Ammon's horn (tissue), 1 donor: ENCODE measurements around the gene DCP1A.
"Not testable (repeated sequence)": the region's sequence is repeated elsewhere in the genome, so short reads cannot be mapped to it uniquely, and the experiment has no call there.

ENCODE experiments used
- DNase-seq: peaks from one replicate; pipeline ENCODE4 v3.0.0-alpha.2; 2016; ENCODE audit warnings: low spot score

DCP1A gene

GRCh38 chr3:53347261-53348064 lies at the start of gene DCP1A:
TSS of gene DCP1A (minus strand) at chr3:53347543. CDS start at chr3:53347517, 26 bp downstream.
- DNase-seq: peak; percentile 97

DNA sequence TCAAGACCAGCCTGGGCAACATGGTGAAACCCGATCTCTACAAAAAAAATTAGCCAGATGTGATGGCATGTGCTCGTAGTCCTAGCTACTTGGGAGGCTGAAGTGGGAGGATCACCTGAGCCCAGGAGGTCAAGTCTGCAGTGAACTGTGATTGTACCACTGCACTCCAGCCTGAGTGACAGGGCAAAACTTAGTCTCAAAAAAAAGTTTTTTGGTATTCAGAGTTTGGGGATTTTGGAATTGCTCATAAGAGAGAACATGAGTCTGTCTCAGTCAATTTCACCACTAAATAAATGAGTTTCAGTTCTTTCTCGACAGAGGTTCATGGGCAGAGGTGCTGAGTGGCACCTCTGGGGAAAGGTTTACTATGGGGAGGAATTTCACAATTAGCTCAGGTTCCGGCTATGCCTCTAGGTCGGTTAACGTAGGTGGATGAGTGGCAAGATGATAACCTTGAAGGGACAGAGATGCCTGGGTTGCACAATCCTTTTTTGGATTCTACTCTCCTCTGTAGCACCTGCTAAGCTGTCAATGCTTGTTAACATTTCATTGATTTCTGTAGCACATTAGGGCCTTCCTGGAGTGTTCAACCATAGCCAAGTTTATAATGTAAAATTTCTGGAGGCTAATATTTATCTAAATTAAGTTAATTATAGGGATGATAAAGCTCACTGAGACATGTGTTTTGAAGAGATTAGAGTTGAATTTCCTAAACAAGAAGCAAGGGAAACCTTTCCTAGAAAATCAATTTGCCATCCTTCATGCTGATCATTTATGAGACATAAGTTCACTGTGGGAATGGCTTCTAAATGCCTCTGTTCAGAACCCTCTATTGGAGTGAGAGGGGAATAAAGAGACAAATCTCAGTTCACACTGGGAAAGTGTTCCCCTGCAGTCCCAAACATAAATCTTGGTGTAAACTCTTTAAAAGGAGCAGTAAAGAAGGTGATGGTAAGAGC lies 37.4 kb upstream of the DCP1A start:
- no peak for DNase-seq

DNA sequence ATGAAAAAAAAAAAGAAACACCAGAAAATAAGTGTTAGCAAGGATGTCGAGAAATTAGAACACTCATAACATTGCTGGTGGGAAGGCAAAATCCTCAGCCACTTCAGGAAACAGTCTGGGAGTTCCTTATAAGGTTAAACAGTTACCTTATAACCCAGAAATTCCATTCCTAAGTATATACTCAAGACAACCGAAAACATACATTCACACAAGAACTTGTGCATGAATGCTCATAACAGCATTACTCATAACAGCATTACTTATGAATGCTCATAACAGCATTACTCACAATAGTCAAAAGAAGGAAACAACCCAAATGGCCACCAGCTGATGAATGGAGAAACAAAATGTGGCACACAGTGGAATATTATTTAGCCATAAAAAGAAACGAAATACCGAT lies 34.8 kb upstream of the DCP1A start:
- DNase-seq: no peak

GRCh38 chr3:53380306-53380705 lies 33.0 kb upstream of the DCP1A start:
- DNase-seq: no peak

DNA sequence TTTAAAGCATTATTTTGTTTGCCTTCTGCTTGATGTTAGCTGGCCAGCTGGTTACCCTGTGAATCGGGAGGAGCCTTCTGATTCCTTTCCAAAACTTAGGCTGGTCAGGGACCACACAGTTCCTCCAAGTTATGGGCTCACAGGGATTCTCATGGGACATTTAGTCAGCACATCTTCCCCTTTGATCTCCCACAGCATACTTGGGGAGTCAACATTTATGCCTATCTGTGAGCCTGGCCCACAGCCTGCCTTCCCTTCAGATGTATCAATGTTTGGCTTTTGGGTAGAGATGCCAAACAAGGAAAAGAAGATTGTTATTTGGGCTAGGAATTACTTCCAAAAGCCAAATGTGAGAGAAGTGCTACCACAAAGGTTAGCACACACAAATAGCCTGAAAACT lies 32.6 kb upstream of the DCP1A start:
- no peak for DNase-seq

- DNase-seq: no peak
Measured at GRCh38 chr3:53377794-53378193, 30.5 kb upstream of the DCP1A start.

GRCh38 chr3:53376679-53377078 lies 29.3 kb upstream of the DCP1A start:
- no peak for DNase-seq

DNA sequence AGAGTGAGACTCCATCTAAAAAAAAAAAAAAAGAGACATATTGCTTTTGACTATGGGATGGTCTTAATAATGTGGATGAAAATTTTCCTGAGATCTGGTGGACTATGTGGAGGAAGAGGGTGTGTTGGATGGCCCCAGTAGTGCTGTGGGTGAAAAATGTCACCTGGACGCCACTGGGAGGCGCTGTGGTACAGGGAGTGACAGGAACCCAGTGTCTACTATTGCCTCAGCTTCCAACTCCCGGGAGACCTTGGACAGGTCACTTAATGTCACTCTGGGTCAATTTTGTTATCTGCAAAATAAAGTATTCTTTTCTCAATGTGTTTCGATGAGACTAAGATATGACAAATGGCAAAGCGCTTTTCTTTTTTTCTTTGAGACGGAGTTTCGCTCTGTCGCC lies 27.7 kb upstream of the DCP1A start:
- peak; percentile 85 for DNase-seq

DNA sequence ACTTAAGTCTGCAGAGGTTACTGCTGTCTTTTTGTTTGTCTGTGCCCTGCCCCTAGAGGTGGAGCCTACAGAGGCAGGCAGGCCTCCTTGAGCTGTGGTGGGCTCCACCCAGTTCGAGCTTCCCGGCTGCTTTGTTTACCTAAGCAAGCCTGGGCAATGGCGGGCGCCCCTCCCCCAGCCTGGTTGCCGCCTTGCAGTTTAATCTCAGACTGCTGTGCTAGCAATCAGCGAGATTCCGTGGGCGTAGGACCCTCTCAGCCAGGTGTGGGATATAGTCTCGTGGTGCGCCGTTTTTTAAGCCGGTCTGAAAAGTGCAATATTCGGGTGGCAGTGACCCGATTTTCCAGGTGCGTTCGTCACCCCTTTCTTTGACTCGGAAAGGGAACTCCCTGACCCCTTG lies 23.4 kb upstream of the DCP1A start:
- not testable (repeated sequence) for DNase-seq

GRCh38 chr3:53361852-53362251 lies 14.5 kb upstream of the DCP1A start:
- DNase-seq: no peak

DNA sequence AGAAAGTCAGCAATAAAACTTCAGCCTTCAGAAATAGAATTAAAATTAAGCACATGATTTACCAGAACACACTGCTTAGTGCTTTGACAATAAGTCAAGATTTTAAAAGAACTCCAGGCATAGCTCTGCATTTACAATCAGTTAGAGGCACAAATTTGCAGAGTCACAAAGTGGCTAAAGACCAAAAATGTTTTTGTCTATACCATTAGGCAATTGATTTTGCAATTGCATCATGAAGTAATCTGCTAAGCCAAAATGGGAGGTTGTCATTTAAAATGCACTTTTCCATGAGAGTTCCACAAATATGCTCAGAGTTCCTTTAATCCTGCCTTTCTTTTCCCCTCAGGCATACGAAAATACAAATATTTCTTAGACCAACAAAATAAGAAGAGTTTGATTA lies 10.1 kb upstream of the DCP1A start:
- no peak for DNase-seq

DNA sequence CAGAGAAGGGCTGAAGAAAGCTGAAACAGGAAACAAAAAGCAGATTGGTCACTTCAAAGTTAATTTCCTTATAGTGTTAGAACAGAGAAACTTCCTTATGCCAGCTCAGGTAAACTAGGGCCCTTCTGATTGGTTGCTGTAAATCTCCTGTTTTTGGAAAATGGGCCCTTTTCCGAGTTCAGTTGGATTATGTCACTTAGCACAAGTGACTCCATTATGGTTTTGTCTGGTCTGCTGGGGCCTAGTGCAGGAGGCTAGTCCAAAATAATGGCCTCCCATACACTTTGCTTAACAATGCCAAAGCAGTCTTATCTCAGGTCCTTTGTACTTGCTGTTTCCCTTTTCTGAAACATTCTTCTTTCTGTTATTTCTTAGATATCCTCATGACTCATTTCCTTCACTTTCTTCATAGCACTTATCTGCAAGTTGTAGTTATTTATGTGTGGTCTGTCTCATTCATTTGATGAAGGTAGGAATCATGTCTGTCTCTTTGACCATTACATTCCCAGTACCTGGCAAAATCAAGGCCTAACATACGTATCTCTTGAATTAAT lies 7.7 kb upstream of the DCP1A start:
- DNase-seq: no peak

DNA sequence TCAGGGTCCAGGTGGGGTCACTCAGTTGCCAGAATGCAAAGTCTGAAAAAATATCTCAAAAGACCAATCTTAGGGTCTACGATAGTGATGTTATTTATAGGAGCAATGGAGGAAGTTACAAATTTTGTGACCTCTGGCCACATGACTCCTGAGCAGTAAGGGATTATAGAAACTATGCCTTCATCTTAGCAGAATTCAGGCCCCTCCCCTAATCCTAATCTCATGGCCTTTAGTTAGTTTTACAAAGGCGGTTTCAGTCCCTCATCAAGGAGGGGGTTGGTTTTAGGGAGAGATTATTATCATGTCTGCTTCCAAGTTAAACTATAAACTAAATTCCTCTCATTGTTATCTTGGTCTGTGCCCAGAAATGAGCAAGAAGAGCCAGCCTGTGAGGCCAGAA lies 5.9 kb upstream of the DCP1A start:
- no peak for DNase-seq

DNA sequence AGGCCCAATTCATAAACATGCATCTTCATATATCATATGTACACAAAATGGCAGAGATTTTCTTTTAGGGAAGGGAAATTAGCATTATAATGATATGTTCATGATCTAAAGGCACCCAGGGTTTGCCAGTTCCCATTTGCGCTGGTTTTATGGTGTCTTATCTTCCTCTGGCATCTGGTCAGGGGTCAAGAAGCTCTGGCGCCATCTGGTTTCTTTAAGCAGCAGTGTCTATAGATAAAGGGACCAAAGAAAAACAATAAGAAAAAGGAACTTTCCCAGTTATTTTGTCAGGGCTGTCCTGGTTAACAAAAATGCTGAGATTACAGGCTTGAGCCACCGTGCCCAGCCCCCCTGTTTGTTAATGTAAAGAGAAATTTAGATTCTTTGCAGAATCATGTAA lies 3.3 kb upstream of the DCP1A start:
- DNase-seq: no peak

- not testable (repeated sequence) for DNase-seq
Measured at GRCh38 chr3:53348118-53348517, 775 bp upstream of the DCP1A start.

DNA sequence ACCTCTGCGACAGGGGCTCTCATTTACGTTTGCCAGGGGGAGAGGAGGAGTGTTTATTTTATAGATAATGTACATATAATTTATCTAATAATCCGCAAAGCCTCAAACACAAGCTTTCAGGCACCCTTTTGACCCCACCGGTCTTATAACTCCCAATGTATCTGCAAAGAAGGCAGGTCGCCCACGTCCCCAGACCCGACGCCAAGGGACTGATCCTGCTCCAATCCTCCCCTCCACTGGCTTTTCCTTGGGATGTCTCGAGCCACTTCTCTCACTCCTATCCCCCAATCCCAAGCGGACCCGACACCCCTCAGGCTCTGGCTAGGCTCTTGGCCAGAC lies 452 bp downstream of the DCP1A start:
- no peak for DNase-seq

- DNase-seq: peak; percentile 4
Measured at GRCh38 chr3:53346514-53346913, 829 bp downstream of the DCP1A start.

DNA sequence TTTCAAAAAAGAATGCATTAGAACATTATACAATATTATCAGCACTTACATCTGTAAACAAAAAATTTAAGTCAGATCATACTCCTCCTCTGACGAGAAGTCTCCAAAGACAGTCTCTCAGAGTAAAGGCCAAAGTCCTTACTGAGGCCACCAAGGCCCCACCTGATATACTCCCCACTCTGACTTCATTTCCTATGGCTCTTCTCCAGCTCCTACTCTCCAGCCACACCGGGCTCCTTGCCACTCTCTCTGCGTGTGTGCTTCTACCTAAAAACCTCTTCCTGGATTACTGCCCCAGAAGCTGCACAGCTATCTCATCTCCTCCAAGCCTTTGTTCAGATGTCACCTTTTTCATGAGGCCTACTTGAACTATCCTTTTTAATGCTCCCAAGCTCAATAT lies 5.0 kb downstream of the DCP1A start:
- no peak for DNase-seq

- DNase-seq: no peak
Measured at GRCh38 chr3:53337167-53337940, 10.0 kb downstream of the DCP1A start.

DNA sequence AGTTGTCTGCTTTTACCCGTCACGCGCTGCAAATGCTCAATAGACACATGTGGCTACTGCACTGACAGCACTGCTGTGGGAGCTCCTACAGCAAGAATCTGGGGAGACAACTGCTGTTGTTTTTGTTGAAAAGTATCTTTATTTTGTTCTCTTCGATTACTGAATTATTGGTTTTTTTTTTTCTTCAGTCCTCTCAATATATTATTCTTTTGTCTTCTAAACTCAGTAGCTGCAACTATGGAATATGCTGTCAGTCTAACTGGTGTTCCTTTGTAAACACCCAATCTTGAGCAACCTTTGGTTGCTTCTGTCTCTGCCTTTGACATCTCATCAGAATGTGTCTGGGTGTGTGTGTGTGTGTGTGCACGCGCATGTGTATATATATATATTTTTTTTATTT lies 12.6 kb downstream of the DCP1A start:
- peak; percentile 17 for DNase-seq

DNA sequence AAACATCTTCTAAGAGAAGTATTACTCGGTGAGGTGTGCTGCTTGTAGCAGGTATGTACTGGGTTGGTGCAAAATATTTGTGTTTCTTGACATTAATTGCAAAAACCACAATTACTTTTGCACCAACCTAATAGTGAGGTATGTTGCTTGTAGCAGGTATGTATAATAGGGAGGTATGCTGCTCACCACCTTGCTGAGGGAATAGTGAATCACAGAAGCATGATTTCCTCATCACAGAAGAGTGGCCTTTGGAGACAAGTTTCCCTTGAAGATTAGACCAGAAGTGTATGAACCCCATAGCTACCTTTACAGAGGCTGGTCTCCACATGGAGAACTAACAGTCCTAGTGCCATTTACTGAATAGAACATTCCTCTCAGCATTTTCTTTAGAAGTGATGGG lies 15.5 kb downstream of the DCP1A start:
- no peak for DNase-seq

DNA sequence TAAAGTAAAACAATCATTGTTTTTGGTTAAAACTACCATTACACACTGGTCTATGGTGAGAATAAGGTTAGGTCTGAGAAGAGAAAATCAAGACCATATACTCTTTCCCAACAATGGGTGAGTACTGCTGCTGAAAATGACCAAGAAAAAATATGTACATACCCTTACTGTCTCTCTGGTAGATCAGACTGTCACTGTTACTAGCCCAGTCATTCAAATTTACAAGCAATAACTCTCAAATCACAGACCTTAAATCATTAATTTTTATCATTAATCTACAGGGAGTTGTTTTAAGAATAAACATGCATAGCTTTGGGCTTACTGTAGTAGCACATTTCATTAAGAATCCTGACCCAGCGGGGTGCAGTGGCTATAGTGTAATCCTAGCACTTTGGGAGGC lies 17.4 kb downstream of the DCP1A start:
- DNase-seq: no peak
